Trophoblast cell (in vitro differentiated cells and primary cell): ENCODE data around the gene SCP2.
"Not testable (repeated sequence)": the region's sequence is repeated elsewhere in the genome, so short reads cannot be mapped to it uniquely, and the experiment has no call there.

ENCODE experiments used
- DNase-seq, 2 donors: peaks; one replicate each; pipeline ENCODE4 v3.0.0-alpha.2; 2016
- H2AFZ ChIP-seq: 2 replicates; pipeline ENCODE4 v1.6.1; 2013; ENCODE audit warnings: low read length, moderate library complexity, mild to moderate bottlenecking; ENCODE audit not compliant: insufficient read depth, poor library complexity
- H2AK5ac ChIP-seq: 2 replicates; pipeline ENCODE4 v1.6.1; 2013; ENCODE audit warnings: mild to moderate bottlenecking, low read length
- H2BK120ac ChIP-seq: 2 replicates; pipeline ENCODE4 v1.6.1; 2013; ENCODE audit warnings: low read length, mild to moderate bottlenecking, moderate library complexity; ENCODE audit not compliant: insufficient read depth, poor library complexity
- H2BK12ac ChIP-seq: 2 replicates; pipeline ENCODE4 v1.6.1; 2013; ENCODE audit warnings: mild to moderate bottlenecking, low read length, moderate library complexity
- H2BK5ac ChIP-seq: 2 replicates; pipeline ENCODE4 v1.6.1; 2013; ENCODE audit warnings: low read length, low read depth, moderate library complexity, mild to moderate bottlenecking; ENCODE audit not compliant: poor library complexity
- H3K14ac ChIP-seq: 2 replicates; pipeline ENCODE4 v1.6.1; 2013; ENCODE audit warnings: mild to moderate bottlenecking, low read length
- H3K18ac ChIP-seq: 2 replicates; pipeline ENCODE4 v1.6.1; 2013; ENCODE audit warnings: mild to moderate bottlenecking, low read length
- H3K23ac ChIP-seq: 2 replicates; pipeline ENCODE4 v1.6.1; 2013; ENCODE audit warnings: low read length
- H3K27ac ChIP-seq: 2 replicates; pipeline ENCODE4 v1.5.1; 2013; ENCODE audit warnings: low read depth, mild to moderate bottlenecking, inconsistent platforms, low read length, moderate library complexity
- H3K27me3 ChIP-seq: 2 replicates; pipeline ENCODE4 v1.6.1; 2013; ENCODE audit warnings: inconsistent platforms, mild to moderate bottlenecking, low read length, moderate library complexity; ENCODE audit not compliant: insufficient read depth
- H3K36me3 ChIP-seq, 2 experiments: 1 replicate in 1 of 2; 2 replicates in 1 of 2; pipeline ENCODE4 v1.6.1; 2013; ENCODE audit warnings: low read length in 2 of 2, mild to moderate bottlenecking in 2 of 2, moderate library complexity in 1 of 2; ENCODE audit not compliant: insufficient read depth in 2 of 2, control insufficient read depth in 1 of 2
- H3K4ac ChIP-seq: 2 replicates; pipeline ENCODE4 v1.6.1; 2013; ENCODE audit warnings: low read depth, mild to moderate bottlenecking, low read length, moderate library complexity
- H3K4me1 ChIP-seq, 2 experiments: 1 replicate in 1 of 2; 2 replicates in 1 of 2; pipeline ENCODE4 v1.6.1; 2013; ENCODE audit warnings: low read length in 2 of 2, mild to moderate bottlenecking in 2 of 2, moderate library complexity in 1 of 2; ENCODE audit not compliant: insufficient read depth in 2 of 2, control insufficient read depth in 1 of 2
- H3K4me2 ChIP-seq: 2 replicates; pipeline ENCODE4 v1.6.1; 2013; ENCODE audit warnings: inconsistent platforms, mild to moderate bottlenecking, low read length, moderate library complexity
- H3K4me3 ChIP-seq: 2 replicates; pipeline ENCODE4 v1.5.1; 2013; ENCODE audit warnings: mild to moderate bottlenecking, low read depth, low read length, inconsistent platforms
- H3K79me1 ChIP-seq: one replicate; pipeline ENCODE4 v1.6.1; 2013; ENCODE audit warnings: low read length
- H3K79me2 ChIP-seq: 2 replicates; pipeline ENCODE4 v1.6.1; 2013; ENCODE audit warnings: low read length, mild to moderate bottlenecking; ENCODE audit not compliant: control insufficient read depth, insufficient read depth, poor library complexity
- H3K9ac ChIP-seq: 2 replicates; pipeline ENCODE4 v1.6.1; 2013; ENCODE audit warnings: mild to moderate bottlenecking, low read length
- H3K9me3 ChIP-seq: 2 replicates; pipeline ENCODE4 v1.6.1; 2013; ENCODE audit warnings: low read depth, mild to moderate bottlenecking, control low read depth, inconsistent platforms, low read length; ENCODE audit not compliant: insufficient read depth
- H4K12ac ChIP-seq: 2 replicates; pipeline ENCODE4 v1.6.1; 2013; ENCODE audit warnings: low read depth, mild to moderate bottlenecking, low read length, moderate library complexity
- H4K8ac ChIP-seq: 2 replicates; pipeline ENCODE4 v1.6.1; 2013; ENCODE audit warnings: low read depth, mild to moderate bottlenecking, low read length, moderate library complexity
- H4K91ac ChIP-seq: one replicate; pipeline ENCODE4 v1.6.1; 2013; ENCODE audit warnings: low read depth, mild to moderate bottlenecking, low read length, moderate library complexity
- WGBS: extraction: QIAGEN DNeasy Blood & Tissue Kit; methylation state at CpG from one replicate; pipeline ENCODE4 v1.1.7; 2013; ENCODE audit warnings: missing lambda C conversion rate; ENCODE audit not compliant: insufficient read length, insufficient coverage; ENCODE audit errors: extremely low coverage; 5-methylcytosine and 5-hydroxymethylcytosine counted together

SCP2 gene

GRCh38 chr1:52969234-52969633 lies 42.2 kb downstream of the SCP2 start:
- not testable (repeated sequence) for H3K9ac ChIP-seq, H3K23ac ChIP-seq, H2BK5ac ChIP-seq, H3K36me3 ChIP-seq, H4K8ac ChIP-seq, H4K91ac ChIP-seq, DNase-seq, H3K4me2 ChIP-seq, H3K79me2 ChIP-seq, H3K4me1 ChIP-seq, H3K9me3 ChIP-seq, H3K79me1 ChIP-seq, H4K12ac ChIP-seq, H3K14ac ChIP-seq, H2AK5ac ChIP-seq, H3K27me3 ChIP-seq, H3K4me3 ChIP-seq, H3K4ac ChIP-seq, H2BK12ac ChIP-seq, H3K18ac ChIP-seq, H2BK120ac ChIP-seq, H3K27ac ChIP-seq, H2AFZ ChIP-seq
- no CpG with 5 or more reads among the region's 2 CpGs for WGBS

- Histone ChIP-seq H3K27ac (no peak overlapping the region), H3K9me3 (no peaks in the 10 kb centered on the region), H4K8ac (no peak overlapping the region), H3K27me3 (no peaks in the 10 kb centered on the region), H3K4ac (no peak overlapping the region), H3K4me1 (no peaks in the 10 kb centered on the region), H3K4me2 (no peak overlapping the region), H2BK5ac (no peak overlapping the region), H2AFZ (no peak overlapping the region), H2AK5ac (no peak overlapping the region), H4K12ac (no peak overlapping the region), H4K91ac (no peak overlapping the region), H2BK12ac (no peak overlapping the region), H3K79me2 (no peaks in the 10 kb centered on the region), H3K18ac (no peak overlapping the region), H3K14ac (no peak overlapping the region), H3K4me3 (no peak overlapping the region), H3K79me1 (no peaks in the 10 kb centered on the region), H3K9ac (no peak overlapping the region), H3K36me3 (no peaks in the 10 kb centered on the region), H2BK120ac (no peak overlapping the region), H3K23ac (no peak overlapping the region)
- no peak for DNase-seq
- no CpG with 5 or more reads among the region's 3 CpGs for WGBS
Measured at GRCh38 chr1:52970149-52970548, 43.1 kb downstream of the SCP2 start.

DNA sequence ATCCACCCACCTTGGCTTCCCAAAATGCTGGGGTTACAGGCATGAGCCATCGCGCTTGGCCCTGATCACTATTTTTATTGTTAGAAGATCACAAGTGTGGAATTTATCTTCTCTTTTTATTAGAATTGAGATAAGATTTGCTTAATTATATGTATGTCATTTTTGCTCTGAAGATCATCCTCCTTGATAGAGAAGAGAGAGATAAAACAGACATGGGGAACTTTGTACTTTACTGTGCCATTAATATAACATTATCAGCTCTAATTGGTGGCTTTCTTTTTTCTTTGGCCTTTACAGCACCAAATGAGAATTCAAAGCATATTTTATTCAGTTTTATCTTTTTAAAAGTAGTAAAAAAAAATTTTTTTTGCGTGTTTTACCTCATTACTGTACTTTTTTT lies 46.8 kb downstream of the SCP2 start:
- no peak overlapping the region for H3K9ac ChIP-seq
- H3K4ac ChIP-seq: no peak overlapping the region
- no peak overlapping the region for H2BK5ac ChIP-seq
- WGBS: no CpG with 5 or more reads among the region's 3 CpGs
- no peak overlapping the region for H3K23ac ChIP-seq
- no peak overlapping the region for H3K27ac ChIP-seq
- no peak overlapping the region for H3K18ac ChIP-seq
- no peak overlapping the region for H4K12ac ChIP-seq
- H3K4me1 ChIP-seq: no peaks in the 10 kb centered on the region
- H2AK5ac ChIP-seq: no peak overlapping the region
- no peak overlapping the region for H4K8ac ChIP-seq
- no peak overlapping the region for H4K91ac ChIP-seq
- no peak overlapping the region for H2BK120ac ChIP-seq
- no peaks in the 10 kb centered on the region for H3K36me3 ChIP-seq
- H2AFZ ChIP-seq: no peak overlapping the region
- H3K27me3 ChIP-seq: no peaks in the 10 kb centered on the region
- no peak overlapping the region for H2BK12ac ChIP-seq
- H3K9me3 ChIP-seq: no peaks in the 10 kb centered on the region
- H3K14ac ChIP-seq: no peak overlapping the region
- DNase-seq: no peak
- no peak overlapping the region for H3K4me3 ChIP-seq
- H3K4me2 ChIP-seq: no peak overlapping the region
- no peaks in the 10 kb centered on the region for H3K79me1 ChIP-seq
- no peaks in the 10 kb centered on the region for H3K79me2 ChIP-seq

DNA sequence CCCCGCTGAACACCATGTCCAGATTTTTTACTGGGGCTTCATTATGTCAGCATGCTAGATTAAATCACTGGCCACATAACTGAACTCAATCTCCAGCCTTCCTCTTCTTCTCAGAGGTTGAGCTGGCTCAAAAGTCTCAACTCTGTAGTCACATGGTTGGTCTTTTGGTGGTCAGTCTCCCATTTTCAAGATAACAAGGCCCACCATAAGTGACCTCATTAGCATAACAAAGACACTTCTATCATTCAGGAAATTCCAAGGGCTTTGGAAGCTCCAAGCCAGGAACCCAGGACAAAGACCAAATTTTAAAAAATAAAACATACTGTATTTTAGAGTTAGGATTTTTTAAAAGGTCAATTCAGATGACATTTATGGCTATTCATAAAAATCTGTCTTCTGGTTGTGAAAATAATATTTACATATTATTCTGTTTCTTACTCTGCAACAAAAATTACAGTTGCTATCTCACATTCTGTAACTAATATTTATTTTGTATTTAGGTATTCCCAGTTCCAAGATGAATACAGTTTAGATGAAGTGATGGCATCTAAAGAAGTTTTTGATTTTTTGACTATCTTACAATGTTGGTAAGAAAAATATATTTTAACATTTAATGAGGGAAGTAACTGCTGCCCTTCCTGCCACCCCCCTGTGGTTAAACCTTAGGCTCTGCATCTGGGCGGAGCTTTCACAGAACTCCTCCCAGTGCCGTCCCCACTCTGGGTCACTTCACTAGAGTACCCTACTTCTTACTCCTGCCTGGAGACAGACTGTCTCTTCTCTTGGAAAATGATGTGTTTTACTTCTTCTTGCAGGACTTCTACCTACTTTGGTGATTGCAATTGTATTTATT lies 49.3 kb downstream of the SCP2 start:
- H2AFZ ChIP-seq: no peak overlapping the region
- H3K27me3 ChIP-seq: no peaks in the 10 kb centered on the region
- no peaks in the 10 kb centered on the region for H3K79me2 ChIP-seq
- no peak overlapping the region for H3K18ac ChIP-seq
- no peak overlapping the region for H4K8ac ChIP-seq
- no peak overlapping the region for H3K14ac ChIP-seq
- DNase-seq: no peak
- H4K91ac ChIP-seq: no peak overlapping the region
- H3K4ac ChIP-seq: no peak overlapping the region
- WGBS: no CpG with 5 or more reads among the region's 3 CpGs
- no peak overlapping the region for H4K12ac ChIP-seq
- H2AK5ac ChIP-seq: no peak overlapping the region
- H2BK12ac ChIP-seq: no peak overlapping the region
- no peak overlapping the region for H2BK5ac ChIP-seq
- no peaks in the 10 kb centered on the region for H3K79me1 ChIP-seq
- no peak overlapping the region for H3K4me2 ChIP-seq
- H3K23ac ChIP-seq: no peak overlapping the region
- no peak overlapping the region for H3K9ac ChIP-seq
- no peak overlapping the region for H3K27ac ChIP-seq
- H3K4me3 ChIP-seq: no peak overlapping the region
- H3K9me3 ChIP-seq: no peaks in the 10 kb centered on the region
- H3K36me3 ChIP-seq: no peaks in the 10 kb centered on the region
- no peaks in the 10 kb centered on the region for H3K4me1 ChIP-seq
- H2BK120ac ChIP-seq: no peak overlapping the region
